ENCODE data around the gene SIRPD.
A peak's percentile ranks its signal among the peaks of the same experiment; 100 is the strongest.

The SIRPD gene

GRCh38 chr20:1493536-1493935 is 64.0 kb downstream of the SIRPD start:
- Histone ChIP-seq H3K4me2 (ENCODE audit: low read length) (peak overlapping the region; percentile 51), H3K27me3 (ENCODE audit: control insufficient read depth, low read length) (no peaks in the 10 kb centered on the region), H3K27ac (ENCODE audit: low read depth, low read length) (peak overlapping the region; percentile 88), H4K20me1 (ENCODE audit: control insufficient read depth, insufficient read depth, low read depth, low read length) (no peaks in the 10 kb centered on the region), H3K9me2 (replicated peaks; ENCODE audit: control insufficient read depth, low read length) (no peaks in the 10 kb centered on the region), H3F3A (ENCODE audit: control insufficient read depth, insufficient read depth) (peaks cover 7% of the 10 kb centered on the region; the same call in 1 of the 2 replicates), H3K4me3 (ENCODE audit: low read length) (peak overlapping the region; percentile 40), H3K9me3 (ENCODE audit: control insufficient read depth, insufficient read depth, low read length) (0 out of 2 replicates have a peak, but pooled peaks cover 4% of the 10 kb centered on the region), H3K79me2 (ENCODE audit: control insufficient read depth, low read length) (peaks cover 5% of the 10 kb centered on the region; the same call in 1 of the 2 replicates), H3K36me3 (ENCODE audit: control insufficient read depth, low read length) (no peaks in the 10 kb centered on the region), H3K4me1 (ENCODE audit: control insufficient read depth, low read length) (peaks cover 69% of the 10 kb centered on the region)
- no peak for TF ChIP-seq EZH2phosphoT487 (IDR thresholded peaks at IDR 0.05; ENCODE audit: borderline replicate concordance, low read length)

- Histone ChIP-seq H3K4me2 (ENCODE audit: low read length) (peak overlapping the region; percentile 49), H3K27me3 (ENCODE audit: control insufficient read depth, low read length) (no peaks in the 10 kb centered on the region), H3K79me2 (ENCODE audit: control insufficient read depth, low read length) (peaks cover 7% of the 10 kb centered on the region; the same call in 1 of the 2 replicates), H3K27ac (ENCODE audit: low read depth, low read length) (peak overlapping the region; percentile 88), H3K9me2 (replicated peaks; ENCODE audit: control insufficient read depth, low read length) (no peaks in the 10 kb centered on the region), H3K4me3 (ENCODE audit: low read length) (peak overlapping the region; percentile 55), H3K4me1 (ENCODE audit: control insufficient read depth, low read length) (peaks cover 84% of the 10 kb centered on the region), H3K9me3 (ENCODE audit: control insufficient read depth, insufficient read depth, low read length) (peaks cover 7% of the 10 kb centered on the region; the same call in 1 of the 2 replicates), H3K36me3 (ENCODE audit: control insufficient read depth, low read length) (no peaks in the 10 kb centered on the region), H3F3A (ENCODE audit: control insufficient read depth, insufficient read depth) (peaks cover 13% of the 10 kb centered on the region), H4K20me1 (ENCODE audit: control insufficient read depth, insufficient read depth, low read depth, low read length) (no peaks in the 10 kb centered on the region)
- TF ChIP-seq EZH2phosphoT487 (IDR thresholded peaks at IDR 0.05; ENCODE audit: borderline replicate concordance, low read length) (no peak), CTCF (IDR thresholded peaks at IDR 0.05; ENCODE audit: low read depth, low read length, poor library complexity, severe bottlenecking) (no peak)
Measured at GRCh38 chr20:1491860-1492642, 65.5 kb downstream of the SIRPD start.

GRCh38 chr20:1491281-1491840 is 66.1 kb downstream of the SIRPD start, which contains the start of gene SIRPB2:
TSS of gene SIRPB2 (minus strand) at chr20:1491420. CDS start at chr20:1491359, 61 bp downstream.
- peaks cover 7% of the 10 kb centered on the region; the same call in 1 of the 2 replicates for H3K9me3 ChIP-seq (ENCODE audit: control insufficient read depth, insufficient read depth, low read length)
- peak within 1 kb of the TSS; percentile 49 for H3K4me2 ChIP-seq (ENCODE audit: low read length)
- H3K79me2 ChIP-seq (ENCODE audit: control insufficient read depth, low read length), result peaks cover 7% of the 10 kb centered on the region; the same call in 1 of the 2 replicates
- peak within 1 kb of the TSS; percentile 88 for H3K27ac ChIP-seq (ENCODE audit: low read depth, low read length)
- H4K20me1 ChIP-seq (ENCODE audit: control insufficient read depth, insufficient read depth, low read depth, low read length), result no peaks in the 10 kb centered on the region
- no peaks in the 10 kb centered on the region for H3K36me3 ChIP-seq (ENCODE audit: control insufficient read depth, low read length)
- H3K4me1 ChIP-seq (ENCODE audit: control insufficient read depth, low read length), result peaks cover 91% of the 10 kb centered on the region
- no peaks in the 10 kb centered on the region for H3K27me3 ChIP-seq (ENCODE audit: control insufficient read depth, low read length)
- H3K4me3 ChIP-seq (ENCODE audit: low read length), result peak within 1 kb of the TSS; percentile 55
- H3K9me2 ChIP-seq (replicated peaks; ENCODE audit: control insufficient read depth, low read length), result no peaks in the 10 kb centered on the region
- peaks cover 18% of the 10 kb centered on the region for H3F3A ChIP-seq (ENCODE audit: control insufficient read depth, insufficient read depth)
- TF ChIP-seq EZH2phosphoT487 (IDR thresholded peaks at IDR 0.05; ENCODE audit: borderline replicate concordance, low read length), result no peak
- no peak for TF ChIP-seq CTCF (IDR thresholded peaks at IDR 0.05; ENCODE audit: low read depth, low read length, poor library complexity, severe bottlenecking)
